NCI-H82 treated with DMSO at 0.1 percent for 48 hours (cell line): ENCODE measurements around the gene PKHD1.

Experiments used
- DNase-seq: peaks from one replicate; lab custom pipeline; 2025; ENCODE audit not compliant: unreplicated experiment; lab: John Stamatoyannopoulos, UW

The PKHD1 gene

GRCh38 chr6:52108128-52108527 is 20.7 kb upstream of the PKHD1 start:
- DNase-seq = no peak

- no peak for DNase-seq
Measured at GRCh38 chr6:52106994-52107393, 19.6 kb upstream of the PKHD1 start.

GRCh38 chr6:52104979-52105378 is 17.6 kb upstream of the PKHD1 start:
- no peak for DNase-seq

- no peak for DNase-seq
Measured at GRCh38 chr6:52103623-52104022, 16.2 kb upstream of the PKHD1 start.

- DNase-seq = no peak
Measured at GRCh38 chr6:52102405-52102804, 15.0 kb upstream of the PKHD1 start.

- DNase-seq = no peak
Measured at GRCh38 chr6:52098721-52099120, 11.3 kb upstream of the PKHD1 start.

- DNase-seq = no peak
Measured at GRCh38 chr6:52089758-52090348, 2.4 kb upstream of the PKHD1 start.

GRCh38 chr6:52086741-52087140 is 672 bp downstream of the PKHD1 start:
- no peak for DNase-seq

- no peak for DNase-seq
Measured at GRCh38 chr6:52081237-52081636, 6.2 kb downstream of the PKHD1 start.

- DNase-seq = no peak
Measured at GRCh38 chr6:52077961-52078625, 9.3 kb downstream of the PKHD1 start.

GRCh38 chr6:52077180-52077884 is 10.1 kb downstream of the PKHD1 start:
- DNase-seq = no peak

- DNase-seq = no peak
Measured at GRCh38 chr6:52076791-52077179, 10.6 kb downstream of the PKHD1 start.

- no peak for DNase-seq
Measured at GRCh38 chr6:52074716-52075115, 12.7 kb downstream of the PKHD1 start.

- DNase-seq = no peak
Measured at GRCh38 chr6:52074155-52074554, 13.3 kb downstream of the PKHD1 start.

- DNase-seq = no peak
Measured at GRCh38 chr6:52065621-52066020, 21.8 kb downstream of the PKHD1 start.

- DNase-seq = peak; percentile 50
Measured at GRCh38 chr6:52063584-52064344, 23.6 kb downstream of the PKHD1 start.

- DNase-seq = no peak
Measured at GRCh38 chr6:52061481-52061880, 25.9 kb downstream of the PKHD1 start.

GRCh38 chr6:52059821-52060220 is 27.6 kb downstream of the PKHD1 start:
- no peak for DNase-seq

- no peak for DNase-seq
Measured at GRCh38 chr6:52055451-52055850, 32.0 kb downstream of the PKHD1 start.

GRCh38 chr6:52053038-52053695 is 34.2 kb downstream of the PKHD1 start:
- DNase-seq = no peak

- DNase-seq = peak; percentile 72
Measured at GRCh38 chr6:52050051-52050405, 37.4 kb downstream of the PKHD1 start.
